ENCODE results near the gene DRAXIN.

DRAXIN gene, protein sequence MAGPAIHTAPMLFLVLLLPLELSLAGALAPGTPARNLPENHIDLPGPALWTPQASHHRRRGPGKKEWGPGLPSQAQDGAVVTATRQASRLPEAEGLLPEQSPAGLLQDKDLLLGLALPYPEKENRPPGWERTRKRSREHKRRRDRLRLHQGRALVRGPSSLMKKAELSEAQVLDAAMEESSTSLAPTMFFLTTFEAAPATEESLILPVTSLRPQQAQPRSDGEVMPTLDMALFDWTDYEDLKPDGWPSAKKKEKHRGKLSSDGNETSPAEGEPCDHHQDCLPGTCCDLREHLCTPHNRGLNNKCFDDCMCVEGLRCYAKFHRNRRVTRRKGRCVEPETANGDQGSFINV

GRCh38 chr1:11691302-11691914 lies at the start of gene DRAXIN:
Gene DRAXIN (plus strand): TSS chr1:11691710. CDS start chr1:11706259, 14,549 bp downstream.
- peak in 7 of 56 donors; percentile 7 to 55 (median 22) for DNase-seq

- no peak for DNase-seq
Measured at GRCh38 chr1:11641776-11642305, 49.7 kb upstream of the DRAXIN start.

DNA sequence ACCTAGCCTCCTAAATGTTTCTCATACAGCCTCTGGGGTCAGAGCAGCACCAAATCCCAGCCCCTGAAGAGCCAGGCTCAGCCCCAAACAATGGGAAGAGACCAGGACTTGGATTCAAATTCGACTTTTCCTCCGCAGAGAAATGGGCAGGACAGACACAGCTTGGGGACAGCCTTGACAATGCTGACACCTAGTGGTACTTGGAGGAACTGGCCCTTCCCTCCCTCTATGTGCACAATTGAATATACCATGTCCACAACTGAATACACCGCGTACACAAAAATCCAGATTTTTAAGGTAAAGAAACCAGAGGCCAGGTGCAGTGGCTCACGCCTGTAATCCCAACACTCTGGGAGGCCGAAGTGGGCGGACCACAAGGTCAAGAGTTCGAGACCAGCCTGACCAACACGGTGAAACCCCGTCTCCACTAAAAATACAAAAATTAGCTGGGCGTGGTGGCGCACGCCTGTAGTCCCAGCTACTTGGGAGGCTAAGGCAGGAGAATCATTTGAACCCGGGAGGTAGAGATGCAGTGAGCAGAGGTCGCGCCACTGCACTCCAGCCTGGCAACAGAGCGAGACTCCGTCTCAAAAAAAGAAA lies 49.0 kb upstream of the DRAXIN start:
- peak in 42 of 56 donors; percentile 8 to 87 (median 36) for DNase-seq

DNA sequence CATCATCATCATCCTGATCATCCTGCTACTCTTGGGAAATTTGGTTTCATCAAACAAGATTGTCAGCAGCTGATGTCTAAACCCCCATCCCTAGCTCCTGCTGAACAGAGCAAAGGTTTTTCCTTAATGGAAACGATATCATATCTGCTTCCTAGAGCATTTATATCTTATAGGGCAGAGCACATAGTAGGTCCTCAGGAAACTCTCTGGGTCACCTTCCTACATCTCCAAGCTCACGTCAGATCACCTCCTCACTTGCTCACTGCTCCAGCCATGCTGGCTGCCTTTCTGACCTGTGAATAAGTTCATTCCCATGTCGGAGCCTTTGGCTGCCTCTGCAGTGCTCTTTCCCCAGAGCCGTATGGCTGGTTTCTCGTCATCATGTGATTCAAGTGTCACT lies 47.7 kb upstream of the DRAXIN start:
- DNase-seq: no peak

DNA sequence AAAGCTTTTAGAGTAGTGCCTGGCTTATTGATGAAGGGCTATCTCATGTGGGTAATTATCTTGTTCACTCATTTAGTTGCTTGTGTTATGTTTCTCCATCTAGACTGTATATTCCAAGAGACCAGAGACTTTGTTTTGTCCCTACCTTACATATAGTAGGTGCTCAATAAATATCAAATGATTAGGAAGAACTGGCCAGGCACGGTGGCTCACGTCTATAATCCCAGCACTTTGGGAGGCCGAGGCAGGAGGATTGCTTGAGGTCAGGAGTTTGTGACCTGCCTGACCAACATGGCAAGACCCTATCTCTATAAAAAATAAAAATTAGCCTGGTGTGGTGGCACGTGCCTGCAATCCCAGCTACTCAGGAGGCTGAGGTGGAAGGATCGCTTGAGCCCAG lies 46.2 kb upstream of the DRAXIN start:
- DNase-seq: no peak

DNA sequence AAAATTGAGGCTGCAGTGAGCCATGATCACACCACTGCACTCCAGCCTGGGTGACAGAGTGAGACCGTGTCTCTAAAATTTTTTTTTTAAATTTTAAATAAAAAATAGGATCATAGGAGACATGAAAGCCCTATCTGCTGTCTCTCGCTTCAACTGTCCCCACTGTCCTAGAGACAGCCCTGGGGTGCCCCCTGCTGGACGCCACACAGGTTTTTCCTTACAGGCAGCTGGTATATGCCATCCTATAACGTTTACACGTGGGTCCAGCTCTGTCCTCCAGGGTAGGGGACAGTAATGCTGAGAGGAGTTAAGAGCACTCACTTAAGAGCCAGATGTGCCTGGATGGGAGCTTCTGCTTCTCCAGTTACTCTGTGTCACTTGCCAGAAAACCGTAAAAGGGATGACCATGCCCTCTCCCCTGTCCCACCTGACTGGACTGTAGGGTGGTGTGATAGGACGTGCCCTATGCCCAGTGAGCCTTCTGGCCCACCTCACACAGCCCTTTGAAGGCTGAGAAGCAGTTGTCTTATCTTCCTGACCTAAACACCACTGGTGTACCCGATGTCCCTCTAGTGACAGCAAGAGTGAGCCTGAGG lies 45.7 kb upstream of the DRAXIN start:
- DNase-seq: peak in 51 of 56 donors; percentile 22 to 93 (median 63)

DNA sequence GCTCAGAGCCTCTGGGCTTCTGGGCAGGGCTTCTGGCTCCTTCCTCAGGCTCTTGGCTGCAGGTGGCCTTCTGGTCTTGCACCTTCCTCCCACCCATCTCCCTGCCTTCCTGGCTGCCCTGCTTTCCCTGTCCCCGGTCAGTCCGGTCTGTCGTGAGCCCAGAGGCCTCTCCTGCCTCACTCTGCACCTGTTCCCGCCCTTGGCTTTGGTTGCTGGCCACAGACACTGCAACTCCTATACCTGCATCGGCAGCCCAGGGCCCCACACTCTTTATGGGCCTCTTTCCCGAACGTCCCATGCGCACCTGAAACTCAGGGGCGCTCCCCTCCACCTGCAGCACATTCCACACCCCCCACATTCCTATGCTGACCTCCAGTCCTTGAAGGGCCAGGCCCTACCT lies 45.2 kb upstream of the DRAXIN start:
- no peak for DNase-seq

DNA sequence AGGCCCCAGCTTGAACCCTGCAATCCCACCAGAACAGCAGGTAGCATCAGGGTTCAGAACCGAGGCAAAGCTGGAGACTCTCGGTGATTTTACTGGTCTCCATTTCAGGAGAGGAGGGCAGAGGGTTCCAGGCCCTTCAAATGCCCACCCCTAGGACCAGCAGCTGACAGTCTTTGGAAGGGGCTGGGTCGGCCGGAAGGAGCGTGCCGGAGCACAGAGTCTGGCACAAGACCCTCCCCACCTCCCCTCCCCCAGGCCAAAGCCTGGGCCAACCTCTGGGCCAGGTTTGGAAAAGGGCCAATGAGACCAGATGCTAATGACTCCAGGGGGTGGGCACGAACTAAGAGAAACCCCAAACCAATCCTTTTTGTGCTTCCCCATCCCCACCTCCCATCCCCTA lies 44.2 kb upstream of the DRAXIN start:
- no peak for DNase-seq

DNA sequence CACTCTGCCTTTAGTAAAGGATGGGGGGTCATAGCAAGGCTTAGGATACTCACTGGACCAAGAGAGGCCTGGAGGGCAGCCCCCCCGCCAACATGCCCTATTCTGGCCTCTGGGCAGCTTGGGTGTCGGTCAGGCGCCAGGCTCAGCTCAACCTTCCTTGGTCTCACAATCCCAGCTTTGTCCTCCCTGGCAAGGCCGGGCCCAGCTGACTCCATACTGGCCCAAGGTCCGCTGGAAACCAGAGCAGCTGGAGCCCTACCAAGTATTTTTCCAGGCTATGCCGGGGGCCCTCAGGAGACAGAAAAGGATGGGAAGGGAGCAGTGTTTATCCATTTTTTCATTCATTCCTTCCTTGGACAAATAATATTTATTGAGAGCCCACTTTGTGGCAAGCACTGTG lies 43.5 kb upstream of the DRAXIN start:
- DNase-seq: peak in 55 of 56 donors; percentile 30 to 97 (median 88)

DNA sequence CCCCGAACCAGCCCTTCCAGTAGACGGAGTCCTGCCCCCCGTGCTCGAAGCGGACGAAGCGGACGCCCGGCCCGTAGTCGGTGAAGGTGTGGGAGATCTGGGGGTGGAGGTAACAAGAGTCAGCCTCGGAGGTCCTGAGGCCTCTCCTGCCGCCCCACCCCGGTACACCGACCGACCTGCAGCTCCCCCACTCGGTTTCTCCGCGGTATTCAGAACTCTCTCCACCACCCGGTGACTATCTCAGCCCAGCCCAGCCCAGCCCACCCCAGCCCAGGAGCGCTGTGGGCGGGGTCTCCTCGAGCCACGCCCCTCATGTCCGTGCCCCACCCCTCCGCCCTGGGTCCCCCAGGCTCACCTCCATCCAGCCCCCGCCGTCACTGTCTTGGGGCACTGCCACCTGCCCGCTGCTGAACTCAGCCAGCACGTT lies 42.8 kb upstream of the DRAXIN start:
- peak in 15 of 56 donors; percentile 19 to 56 (median 33) for DNase-seq

GRCh38 chr1:11649237-11649623 lies 42.3 kb upstream of the DRAXIN start:
- DNase-seq: no peak

DNA sequence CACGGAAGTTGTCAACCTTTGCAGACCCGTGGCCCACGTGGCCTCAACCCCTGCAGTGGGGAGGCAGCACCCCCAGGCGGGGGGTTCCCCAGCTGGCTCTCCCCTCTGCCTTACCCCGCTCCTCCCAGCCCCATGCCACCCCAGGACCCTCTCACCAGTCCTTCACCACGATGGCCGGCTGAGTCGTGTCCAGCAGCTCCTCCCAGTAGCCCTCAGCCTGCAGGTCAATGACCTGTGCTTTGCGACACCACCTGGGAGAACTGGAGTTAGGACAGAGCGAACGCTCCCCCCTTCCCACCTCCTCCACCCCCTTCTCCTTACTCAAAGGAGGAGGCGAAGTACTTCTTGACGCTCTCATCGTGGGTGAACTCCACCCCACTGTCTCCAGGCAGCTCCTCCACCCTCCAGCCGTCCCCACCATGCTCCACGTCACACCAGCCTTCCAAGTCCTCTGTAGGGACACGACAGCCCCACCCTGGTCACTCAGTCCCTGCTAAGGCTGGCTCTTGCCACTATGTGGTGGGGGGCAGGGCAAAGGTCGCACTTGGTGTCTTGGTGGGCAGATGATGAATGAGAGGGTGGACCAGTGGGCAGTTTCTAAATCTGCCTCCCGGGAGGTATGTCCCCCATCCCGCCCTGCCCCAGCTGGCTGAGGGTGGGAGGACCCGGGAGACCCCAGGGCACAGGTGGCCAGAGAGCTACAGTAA lies 41.7 kb upstream of the DRAXIN start:
- DNase-seq: peak in 14 of 56 donors; percentile 7 to 65 (median 30)

DNA sequence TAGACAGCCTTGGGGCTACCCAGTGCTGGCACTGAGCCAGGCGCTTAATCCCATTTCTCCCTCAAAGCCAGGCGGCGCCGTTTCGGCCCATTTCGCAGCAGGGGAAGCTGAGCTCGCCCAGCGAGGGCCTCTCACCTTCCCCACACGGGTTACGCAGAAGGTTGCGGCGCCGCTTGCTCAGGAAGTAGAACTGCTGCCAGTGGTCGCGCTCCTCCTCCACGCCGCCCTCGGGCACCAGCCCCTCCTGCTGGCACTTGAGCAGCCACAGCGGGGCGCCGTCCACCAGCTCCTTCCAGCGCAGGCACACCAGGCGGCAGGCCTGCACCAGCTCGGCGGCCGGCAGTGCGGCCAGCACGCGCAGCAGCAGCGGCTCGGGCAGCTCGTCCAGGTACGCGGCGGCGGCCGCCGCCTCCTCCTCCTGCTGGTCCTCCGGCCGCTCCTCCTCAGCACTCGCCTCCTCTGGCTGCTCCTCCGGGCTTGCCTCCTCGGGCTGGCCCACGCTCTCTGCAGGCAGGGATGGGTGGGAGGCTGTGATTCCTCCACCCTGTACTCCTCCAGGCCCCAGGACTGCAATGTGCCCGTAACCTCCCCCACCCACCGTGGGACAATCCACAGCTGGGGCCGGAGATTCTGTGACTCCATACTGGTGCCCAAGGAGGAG lies 41.0 kb upstream of the DRAXIN start:
- peak in 47 of 56 donors; percentile 20 to 81 (median 44) for DNase-seq

GRCh38 chr1:11651017-11651416 lies 40.5 kb upstream of the DRAXIN start:
- DNase-seq: no peak

DNA sequence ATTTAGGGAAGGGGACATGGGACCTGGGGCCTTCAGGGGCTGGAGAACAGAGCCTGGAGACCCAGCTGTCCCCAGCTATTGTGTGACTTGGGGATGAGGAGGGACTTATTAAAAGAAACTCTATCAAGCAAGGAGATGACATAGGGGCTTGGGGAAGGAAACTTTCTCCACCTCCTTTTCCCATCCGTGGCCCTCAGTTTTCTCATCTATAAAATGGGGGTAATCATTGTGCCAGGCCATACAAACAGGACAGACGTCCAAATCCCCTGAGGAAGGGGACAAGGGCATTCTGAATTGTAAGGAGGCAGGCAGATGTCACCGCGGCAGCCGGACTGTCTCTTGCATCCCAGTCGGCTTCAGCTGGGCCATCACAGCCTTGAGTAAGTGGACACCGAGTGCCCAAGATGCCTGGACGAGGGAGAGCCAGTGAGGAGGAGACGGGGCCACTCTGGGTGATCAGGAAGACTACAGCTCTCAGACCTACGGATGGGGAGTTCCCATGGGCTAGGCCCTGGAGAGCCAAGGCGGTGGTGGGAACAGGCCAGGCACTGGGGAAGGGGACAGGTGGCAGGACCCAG lies 39.2 kb upstream of the DRAXIN start:
- no peak for DNase-seq

DNA sequence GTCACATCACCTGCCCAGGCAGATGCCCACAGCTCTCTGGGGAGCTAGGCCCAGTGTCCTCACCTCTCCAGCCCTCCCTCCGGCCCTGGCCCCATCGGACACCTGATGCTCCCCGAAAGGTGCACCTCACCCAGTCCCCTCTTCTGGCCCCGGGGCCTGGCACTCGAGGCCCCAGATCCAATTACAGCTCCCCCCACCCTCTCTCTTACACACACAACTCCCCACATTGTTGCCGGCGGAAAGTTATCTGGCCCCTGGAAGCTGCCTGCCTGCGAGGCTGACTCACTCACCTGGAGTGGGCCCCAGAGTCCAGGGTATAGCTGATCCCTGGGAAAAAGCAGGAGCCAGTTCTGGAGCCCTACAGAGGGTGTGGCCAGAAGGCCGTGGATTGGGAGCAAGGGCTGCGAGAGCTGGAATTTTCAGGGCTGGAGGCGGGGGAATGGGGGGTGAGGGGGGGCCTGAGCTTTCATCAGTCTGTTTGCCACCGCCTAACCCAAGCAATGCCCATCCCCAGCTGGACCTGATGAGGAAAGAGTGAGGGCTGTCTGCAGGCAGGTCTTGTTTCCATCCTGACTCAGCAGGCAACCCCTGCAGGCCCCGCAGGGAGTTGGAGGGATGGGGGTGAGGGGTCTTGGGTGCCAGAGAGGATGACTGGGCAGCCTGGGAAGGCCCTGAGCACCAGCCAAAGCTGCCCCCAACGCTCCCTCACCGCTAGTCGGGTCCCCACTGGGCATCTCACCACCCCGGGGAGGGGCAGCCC lies 38.2 kb upstream of the DRAXIN start:
- DNase-seq: peak in 3 of 56 donors; percentile 20 to 32 (median 22)

- no peak for DNase-seq
Measured at GRCh38 chr1:11653861-11654136, 37.7 kb upstream of the DRAXIN start.

DNA sequence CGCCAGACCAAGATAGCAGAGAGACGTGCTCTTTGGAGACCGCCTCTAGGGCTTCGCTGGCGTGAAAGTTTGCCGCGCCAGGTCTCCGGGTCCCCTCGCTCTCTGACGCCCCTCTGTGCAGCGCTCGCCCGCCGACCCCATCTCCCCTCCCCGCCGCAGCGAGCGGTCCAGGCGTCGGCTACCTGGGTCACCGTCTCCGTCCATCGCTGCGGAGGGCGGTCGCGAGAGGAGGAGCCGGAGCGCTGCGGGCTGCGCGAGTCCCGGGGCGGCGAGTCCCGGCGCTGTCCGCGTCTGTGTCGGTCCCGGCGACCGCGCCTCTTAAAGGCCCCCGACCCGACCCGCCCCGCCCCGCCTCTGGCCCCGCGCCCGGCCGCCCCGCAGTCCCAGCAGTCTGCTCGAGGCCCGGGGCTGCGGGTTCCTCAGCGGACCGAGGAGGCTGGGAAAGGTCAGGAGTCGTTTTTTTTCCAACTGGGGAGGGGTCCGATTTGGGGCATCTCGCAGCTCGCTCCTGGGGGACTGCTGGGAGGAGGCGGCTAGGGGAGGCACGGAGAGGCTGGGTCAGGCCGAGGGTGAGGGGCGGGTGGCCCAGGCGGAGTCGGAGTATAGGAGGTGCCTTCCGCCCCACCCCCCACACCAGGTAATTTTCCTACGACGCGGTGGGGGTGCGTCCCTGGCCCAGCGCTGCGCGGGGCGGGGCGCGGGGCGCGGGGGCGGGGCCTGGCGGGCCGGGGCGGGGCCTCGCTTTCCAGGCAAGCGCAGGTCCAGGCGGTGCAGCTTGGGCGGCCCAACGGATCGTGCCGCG lies 37.2 kb upstream of the DRAXIN start, which contains the start of the genes FBXO2 and FBXO44:
Gene FBXO2, minus strand, starts transcription at position 293 of the 802 bp plus-strand sequence. Its CDS starts 89 bp downstream, at position 204.
Gene FBXO44, plus strand, starts transcription at position 741 of the 802 bp plus-strand sequence. CDS start 959 bp downstream, outside the sequence.
- DNase-seq: peak in 44 of 56 donors; percentile 17 to 85 (median 46)

Measured in nucleus accumbens (tissue), 56 donors.